Measurements from ENCODE around the gene TREX2. TPM values are rescaled to one million over a fixed set of nuclear protein-coding genes. Genes with fewer than 3 reads are reported as not detected.

Gene TREX2
- total RNA-seq, 1 experiment from 2014 or later = 1.1 TPM

GRCh38 chrX:153400146-153401132, 45.4 kb downstream of the TREX2 start:
- Histone ChIP-seq H3K23me2 (ENCODE audit: insufficient read length, low read depth, low read length, poor library complexity, severe bottlenecking) (no peaks in the 10 kb centered on the region), H3K4me1 (ENCODE audit: insufficient read depth, low read length) (no peaks in the 10 kb centered on the region), H2BK5ac (ENCODE audit: insufficient read length, low read length) (no peak overlapping the region), H2AFZ (ENCODE audit: low read length) (no peak overlapping the region), H3K14ac (ENCODE audit: insufficient read depth, low read length) (no peak overlapping the region), H3K4ac (ENCODE audit: low read depth, low read length) (no peak overlapping the region), H2AK5ac (ENCODE audit: insufficient read length, low read length) (no peak overlapping the region), H3K9ac (ENCODE audit: extremely low read depth, insufficient read length, low read length) (no peak overlapping the region), H2BK20ac (ENCODE audit: low read depth, low read length, poor library complexity, severe bottlenecking) (no peak overlapping the region), H3K79me2 (ENCODE audit: insufficient read depth, low read length) (no peaks in the 10 kb centered on the region), H3K27me3 (ENCODE audit: insufficient read depth, low read length) (no peaks in the 10 kb centered on the region), H3K4me2 (ENCODE audit: insufficient read depth, insufficient read length, low read length) (no peak overlapping the region), H3K79me1 (ENCODE audit: insufficient read depth, low read depth, low read length, poor library complexity, severe bottlenecking) (no peaks in the 10 kb centered on the region), H3K23ac (ENCODE audit: insufficient read length, low read depth, low read length) (no peak overlapping the region), H2BK120ac (ENCODE audit: low read depth, low read length, poor library complexity, severe bottlenecking) (no peak overlapping the region), H3K27ac (ENCODE audit: insufficient read length, low read depth, low read length) (no peak overlapping the region), H4K20me1 (ENCODE audit: control insufficient read depth, insufficient read depth, insufficient read length) (no peaks in the 10 kb centered on the region), H2BK12ac (ENCODE audit: insufficient read length, low read depth, low read length) (no peak overlapping the region), H2BK15ac (ENCODE audit: low read depth, low read length) (no peak overlapping the region), H3K18ac (ENCODE audit: insufficient read length, low read depth, low read length) (no peak overlapping the region), H3K56ac (ENCODE audit: insufficient read length, low read depth, low read length) (no peak overlapping the region), H3K9me3 (ENCODE audit: control insufficient read depth, low read depth, low read length) (peaks cover 10% of the 10 kb centered on the region), H3T11ph (ENCODE audit: low read length) (no peak overlapping the region), H4K91ac (ENCODE audit: insufficient read length, low read depth, low read length) (no peak overlapping the region), H4K5ac (ENCODE audit: insufficient read length, low read depth, low read length) (no peak overlapping the region), H4K8ac (replicated peaks; ENCODE audit: insufficient read length, low read depth, low read length) (no peak overlapping the region)
- Mint-ChIP-seq H3K36me3 (ENCODE audit: insufficient read depth in 1 of 3, low read depth in 3 of 3) (peaks cover 7 to 10% (median 10%) of the 10 kb centered on the region in 3 experiments), H3K27ac (no peak overlapping the region), H3K4me1 (no peaks in the 10 kb centered on the region), H3K4me3 (no peak overlapping the region), H3K27me3 (ENCODE audit: low read depth) (peaks cover 36% of the 10 kb centered on the region), H3K9me3 (peaks cover 65 to 79% of the 10 kb centered on the region in 2 experiments)
- no CpG with 5 or more reads among the region's 60 CpGs for WGBS (ENCODE audit: extremely low coverage, insufficient read length, low lambda C conversion rate)
- TF ChIP-seq, protein P1, sequence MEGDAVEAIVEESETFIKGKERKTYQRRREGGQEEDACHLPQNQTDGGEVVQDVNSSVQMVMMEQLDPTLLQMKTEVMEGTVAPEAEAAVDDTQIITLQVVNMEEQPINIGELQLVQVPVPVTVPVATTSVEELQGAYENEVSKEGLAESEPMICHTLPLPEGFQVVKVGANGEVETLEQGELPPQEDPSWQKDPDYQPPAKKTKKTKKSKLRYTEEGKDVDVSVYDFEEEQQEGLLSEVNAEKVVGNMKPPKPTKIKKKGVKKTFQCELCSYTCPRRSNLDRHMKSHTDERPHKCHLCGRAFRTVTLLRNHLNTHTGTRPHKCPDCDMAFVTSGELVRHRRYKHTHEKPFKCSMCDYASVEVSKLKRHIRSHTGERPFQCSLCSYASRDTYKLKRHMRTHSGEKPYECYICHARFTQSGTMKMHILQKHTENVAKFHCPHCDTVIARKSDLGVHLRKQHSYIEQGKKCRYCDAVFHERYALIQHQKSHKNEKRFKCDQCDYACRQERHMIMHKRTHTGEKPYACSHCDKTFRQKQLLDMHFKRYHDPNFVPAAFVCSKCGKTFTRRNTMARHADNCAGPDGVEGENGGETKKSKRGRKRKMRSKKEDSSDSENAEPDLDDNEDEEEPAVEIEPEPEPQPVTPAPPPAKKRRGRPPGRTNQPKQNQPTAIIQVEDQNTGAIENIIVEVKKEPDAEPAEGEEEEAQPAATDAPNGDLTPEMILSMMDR (conservative IDR thresholded peaks at IDR 0.05) = no peak; the same call in none of the 3 replicates
- DNase-seq = peak; percentile 70

Data from H9 (cell line).